BLaER1 treated with 17β-estradiol and CSF1 and Interleukin-3, amounts not matched to agents 10 nM and 100 nM (cell line): ENCODE measurements around the gene OBSCN.

Source experiments
- H3K27ac ChIP-seq, 11 experiments: shearing (Covaris generic); formaldehyde crosslinking; 2 replicates each; pipeline ENCODE4 v1.8.1; 2022
- H3K27me3 ChIP-seq, 11 experiments: shearing (Covaris generic); formaldehyde crosslinking; 2 replicates each; pipeline ENCODE4 v1.8.1; 2022
- H3K36me3 ChIP-seq, 11 experiments: shearing (Covaris generic); formaldehyde crosslinking; 2 replicates each; pipeline ENCODE4 v1.8.1; 2022
- H3K4me1 ChIP-seq, 10 experiments: shearing (Covaris generic); formaldehyde crosslinking; 2 replicates each; pipeline ENCODE4 v1.8.1; 2022
- H3K4me2 ChIP-seq, 11 experiments: shearing (Covaris generic); formaldehyde crosslinking; 2 replicates each; pipeline ENCODE4 v1.8.1; 2022
- H3K4me3 ChIP-seq, 10 experiments: shearing (Covaris generic); formaldehyde crosslinking; 2 replicates each; pipeline ENCODE4 v1.8.1; 2022
- H3K9ac ChIP-seq, 11 experiments: shearing (Covaris generic); formaldehyde crosslinking; 2 replicates each; pipeline ENCODE4 v1.8.1; 2022
- H3K9me3 ChIP-seq, 11 experiments: shearing (Covaris generic); formaldehyde crosslinking; replicated peaks in 1 of 11; 2 replicates each; pipeline ENCODE4 v1.8.1; 2022
- H4K20me1 ChIP-seq, 11 experiments: shearing (Covaris generic); formaldehyde crosslinking; 2 replicates each; pipeline ENCODE4 v1.8.1; 2022
- Cebpa-rat ChIP-seq, 11 experiments: shearing (Covaris generic); IDR thresholded peaks; 2 replicates each; pipeline ENCODE4 v1.8.1; 2022

Gene OBSCN

DNA sequence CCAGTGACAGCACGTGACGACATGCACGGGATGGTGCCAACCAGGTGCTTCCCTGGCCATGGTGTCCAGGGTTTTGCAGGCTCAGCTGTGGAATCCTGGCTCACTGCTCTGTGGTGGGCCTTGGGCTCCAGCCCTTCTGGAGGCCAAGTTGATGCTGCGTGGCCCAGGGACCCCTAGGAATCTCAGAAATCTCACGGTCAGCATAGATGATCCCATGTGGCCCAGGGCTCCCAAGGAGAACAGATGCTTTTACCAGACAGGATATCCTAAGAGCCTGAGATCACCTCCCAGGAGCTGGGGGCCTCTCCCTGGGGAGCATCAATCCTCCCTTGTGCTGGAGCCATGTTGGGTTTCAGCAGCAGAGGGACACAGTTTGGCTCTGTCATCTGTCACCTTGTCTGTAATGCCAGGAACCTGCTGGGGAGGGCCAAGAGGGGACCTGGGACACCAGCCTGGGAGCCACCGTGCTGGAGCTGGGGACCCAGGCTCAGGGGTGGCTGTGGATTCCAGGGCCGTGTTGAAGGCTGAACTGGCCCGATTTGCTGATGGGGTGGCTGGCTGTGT is 134.9 kb downstream of the OBSCN start:
- Histone ChIP-seq H4K20me1 (peaks cover 0 to 30% (median 0%) of the 10 kb centered on the region in 11 experiments; a peak in 5 of 22 replicates), H3K4me3 (no peak overlapping the region), H3K36me3 (peaks cover 0 to 69% (median 21%) of the 10 kb centered on the region in 11 experiments; a peak in 16 of 22 replicates), H3K27me3 (no peaks in the 10 kb centered on the region), H3K9me3 (peaks cover 7 to 22% (median 11%) of the 10 kb centered on the region in 11 experiments; a peak in 19 of 22 replicates), H3K4me1 (peaks cover 0 to 12% (median 0%) of the 10 kb centered on the region in 10 experiments; a peak in 5 of 20 replicates), H3K9ac (no peak overlapping the region), H3K27ac (no peak overlapping the region), H3K4me2 (peak overlapping the region in 1 of 11 experiments; percentile 7; a peak in 1 of 22 replicates)
- TF ChIP-seq Cebpa-rat (IDR thresholded peaks at IDR 0.05), result no peak

GRCh38 chr1:228343191-228343661 is 135.4 kb downstream of the OBSCN start:
- peaks cover 0 to 64% (median 21%) of the 10 kb centered on the region in 11 experiments; a peak in 16 of 22 replicates for H3K36me3 ChIP-seq
- H3K4me3 ChIP-seq, result no peak overlapping the region
- H3K27ac ChIP-seq, result no peak overlapping the region
- no peak for TF ChIP-seq Cebpa-rat (IDR thresholded peaks at IDR 0.05)
- H3K27me3 ChIP-seq, result no peaks in the 10 kb centered on the region
- peaks cover 0 to 30% (median 0%) of the 10 kb centered on the region in 11 experiments; a peak in 5 of 22 replicates for H4K20me1 ChIP-seq
- H3K9ac ChIP-seq, result no peak overlapping the region
- peaks cover 0 to 12% (median 0%) of the 10 kb centered on the region in 10 experiments; a peak in 5 of 20 replicates for H3K4me1 ChIP-seq
- H3K9me3 ChIP-seq, result peaks cover 7 to 22% (median 11%) of the 10 kb centered on the region in 11 experiments; a peak in 19 of 22 replicates
- no peak overlapping the region for H3K4me2 ChIP-seq

GRCh38 chr1:228344631-228345072 is 136.8 kb downstream of the OBSCN start:
- Histone ChIP-seq H3K4me1 (peaks cover 0 to 12% (median 0%) of the 10 kb centered on the region in 10 experiments; a peak in 5 of 20 replicates), H3K4me2 (no peak overlapping the region), H3K9me3 (peaks cover 7 to 22% (median 11%) of the 10 kb centered on the region in 11 experiments; a peak in 19 of 22 replicates), H3K36me3 (peaks cover 0 to 49% (median 10%) of the 10 kb centered on the region in 11 experiments; a peak in 11 of 22 replicates), H4K20me1 (peaks cover 0 to 18% (median 0%) of the 10 kb centered on the region in 11 experiments; a peak in 4 of 22 replicates), H3K27ac (no peak overlapping the region), H3K27me3 (no peaks in the 10 kb centered on the region), H3K4me3 (no peak overlapping the region), H3K9ac (no peak overlapping the region)
- no peak for TF ChIP-seq Cebpa-rat (IDR thresholded peaks at IDR 0.05)

GRCh38 chr1:228345201-228345930 is 137.5 kb downstream of the OBSCN start:
- no peak overlapping the region for H3K4me2 ChIP-seq
- peaks cover 0 to 7% (median 0%) of the 10 kb centered on the region in 10 experiments; a peak in 4 of 20 replicates for H3K4me1 ChIP-seq
- no peak overlapping the region for H3K9ac ChIP-seq
- no peaks in the 10 kb centered on the region for H3K27me3 ChIP-seq
- peaks cover 0 to 42% (median 10%) of the 10 kb centered on the region in 11 experiments; a peak in 10 of 22 replicates for H3K36me3 ChIP-seq
- peaks cover 7 to 22% (median 11%) of the 10 kb centered on the region in 11 experiments; a peak in 19 of 22 replicates for H3K9me3 ChIP-seq
- H3K27ac ChIP-seq, result no peak overlapping the region
- H3K4me3 ChIP-seq, result no peak overlapping the region
- no peak for TF ChIP-seq Cebpa-rat (IDR thresholded peaks at IDR 0.05)
- peaks cover 0 to 12% (median 0%) of the 10 kb centered on the region in 11 experiments; a peak in 3 of 22 replicates for H4K20me1 ChIP-seq

DNA sequence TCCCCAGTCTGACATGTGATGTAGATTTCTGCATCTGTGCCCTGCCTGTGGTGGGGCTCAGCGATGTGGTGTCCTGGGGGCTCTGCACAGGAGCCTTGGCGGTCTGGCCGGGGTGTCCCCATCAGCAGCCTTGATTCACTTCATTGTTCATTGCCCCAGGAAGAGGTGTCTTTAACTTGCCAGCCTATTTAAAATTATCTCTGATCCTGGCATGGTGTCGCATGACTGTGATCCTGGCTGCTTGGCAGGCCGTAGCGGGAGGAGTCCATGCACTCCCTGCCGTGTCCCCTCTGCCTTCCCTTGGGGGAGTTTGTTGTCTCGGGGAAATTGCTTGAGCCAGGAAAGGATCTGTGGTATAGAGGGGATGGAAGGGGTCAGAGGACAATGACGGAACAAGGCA is 138.9 kb downstream of the OBSCN start:
- no peak for TF ChIP-seq Cebpa-rat (IDR thresholded peaks at IDR 0.05)
- Histone ChIP-seq H3K9ac (no peak overlapping the region), H3K9me3 (peaks cover 7 to 22% (median 11%) of the 10 kb centered on the region in 11 experiments; a peak in 19 of 22 replicates), H3K36me3 (peaks cover 0 to 41% (median 10%) of the 10 kb centered on the region in 11 experiments; a peak in 10 of 22 replicates), H3K27ac (no peak overlapping the region), H3K4me3 (no peak overlapping the region), H3K4me2 (no peak overlapping the region), H3K4me1 (peaks cover 0 to 7% (median 0%) of the 10 kb centered on the region in 10 experiments; a peak in 4 of 20 replicates), H4K20me1 (peaks cover 0 to 12% (median 0%) of the 10 kb centered on the region in 11 experiments; a peak in 3 of 22 replicates), H3K27me3 (no peaks in the 10 kb centered on the region)

- Histone ChIP-seq H3K4me3 (no peak overlapping the region), H3K27me3 (no peaks in the 10 kb centered on the region), H3K4me2 (no peak overlapping the region), H4K20me1 (peaks cover 0 to 12% (median 0%) of the 10 kb centered on the region in 11 experiments; a peak in 3 of 22 replicates), H3K36me3 (peaks cover 0 to 37% (median 10%) of the 10 kb centered on the region in 11 experiments; a peak in 10 of 22 replicates), H3K9me3 (peaks cover 7 to 22% (median 11%) of the 10 kb centered on the region in 11 experiments; a peak in 19 of 22 replicates), H3K4me1 (peaks cover 0 to 7% (median 0%) of the 10 kb centered on the region in 10 experiments; a peak in 4 of 20 replicates), H3K9ac (no peak overlapping the region), H3K27ac (no peak overlapping the region)
- no peak for TF ChIP-seq Cebpa-rat (IDR thresholded peaks at IDR 0.05)
Measured at GRCh38 chr1:228347181-228347580, 139.3 kb downstream of the OBSCN start.

DNA sequence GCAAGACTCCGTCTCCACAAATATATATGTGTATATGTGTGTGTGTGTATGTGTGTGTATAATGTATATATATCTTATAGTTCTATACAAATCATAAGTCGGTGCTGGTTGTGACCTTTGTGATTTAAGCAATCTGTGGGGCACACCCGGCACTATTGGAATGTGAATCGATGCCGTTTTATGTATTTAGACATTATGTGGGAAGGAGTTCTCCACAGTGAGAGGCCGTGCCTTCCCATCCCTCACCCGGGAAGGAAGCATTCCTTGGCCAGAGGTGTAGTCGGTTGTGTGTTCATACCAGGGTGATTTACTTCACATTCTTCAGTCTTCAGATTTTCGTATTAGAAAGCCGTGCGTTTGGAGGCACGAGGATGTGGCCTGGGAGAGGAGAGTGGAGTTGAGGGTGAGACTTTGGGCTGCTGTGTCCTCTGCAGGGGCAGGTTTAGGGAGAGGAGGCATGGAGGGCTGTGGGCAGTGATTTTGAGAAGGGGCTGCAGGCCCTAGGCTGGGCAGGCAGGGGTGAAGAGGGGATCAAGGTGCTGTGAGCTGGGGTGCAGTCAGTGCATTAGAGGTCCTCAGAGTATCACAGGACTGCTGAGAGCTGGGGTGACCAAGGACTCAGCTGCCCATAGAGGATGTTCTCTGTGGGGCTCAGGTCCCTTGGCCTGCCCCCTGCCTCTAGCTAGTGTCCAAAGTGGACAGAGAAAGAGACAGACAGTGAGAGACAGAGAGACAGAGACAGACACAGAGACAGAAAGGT is 141.0 kb downstream of the OBSCN start:
- Histone ChIP-seq H3K4me2 (no peak overlapping the region), H3K4me1 (no peaks in the 10 kb centered on the region), H3K9ac (no peak overlapping the region), H4K20me1 (peaks cover 0 to 12% (median 0%) of the 10 kb centered on the region in 11 experiments; a peak in 4 of 22 replicates), H3K4me3 (no peak overlapping the region), H3K27ac (no peak overlapping the region), H3K9me3 (peaks cover 7 to 15% (median 10%) of the 10 kb centered on the region in 11 experiments; a peak in 19 of 22 replicates), H3K27me3 (no peaks in the 10 kb centered on the region), H3K36me3 (peaks cover 0 to 27% (median 3%) of the 10 kb centered on the region in 11 experiments; a peak in 8 of 22 replicates)
- TF ChIP-seq Cebpa-rat (IDR thresholded peaks at IDR 0.05), result no peak

DNA sequence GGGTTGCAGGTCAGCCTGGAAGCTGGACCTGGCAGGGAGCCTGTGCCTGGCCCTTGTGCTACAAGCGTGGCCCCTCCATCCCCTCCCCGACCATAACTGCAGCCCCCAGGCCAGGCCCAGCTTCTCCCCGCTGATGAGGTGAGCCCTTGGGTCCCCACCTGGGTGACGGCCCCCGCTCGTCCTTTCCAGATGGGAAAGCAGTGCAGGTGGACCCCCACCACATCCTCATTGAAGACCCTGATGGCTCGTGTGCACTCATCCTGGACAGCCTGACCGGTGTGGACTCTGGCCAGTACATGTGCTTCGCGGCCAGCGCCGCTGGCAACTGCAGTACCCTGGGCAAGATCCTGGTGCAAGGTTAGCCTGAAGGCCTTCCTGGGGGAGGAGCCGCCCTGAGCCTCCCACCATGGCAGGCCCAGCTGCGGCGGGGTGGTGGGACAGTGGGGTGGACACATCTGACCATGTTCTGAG is 141.9 kb downstream of the OBSCN start:
- peaks cover 0 to 19% (median 0%) of the 10 kb centered on the region in 11 experiments; a peak in 6 of 22 replicates for H3K36me3 ChIP-seq
- H4K20me1 ChIP-seq, result peaks cover 0 to 12% (median 0%) of the 10 kb centered on the region in 11 experiments; a peak in 4 of 22 replicates
- H3K4me2 ChIP-seq, result no peak overlapping the region
- TF ChIP-seq Cebpa-rat (IDR thresholded peaks at IDR 0.05), result no peak
- no peak overlapping the region for H3K9ac ChIP-seq
- peaks cover 0 to 7% (median 2%) of the 10 kb centered on the region in 11 experiments; a peak in 17 of 22 replicates for H3K9me3 ChIP-seq
- no peaks in the 10 kb centered on the region for H3K4me1 ChIP-seq
- H3K27me3 ChIP-seq, result no peaks in the 10 kb centered on the region
- no peak overlapping the region for H3K4me3 ChIP-seq
- H3K27ac ChIP-seq, result no peak overlapping the region
